Measurements from ENCODE around the gene ASB16.

Gene ASB16

DNA sequence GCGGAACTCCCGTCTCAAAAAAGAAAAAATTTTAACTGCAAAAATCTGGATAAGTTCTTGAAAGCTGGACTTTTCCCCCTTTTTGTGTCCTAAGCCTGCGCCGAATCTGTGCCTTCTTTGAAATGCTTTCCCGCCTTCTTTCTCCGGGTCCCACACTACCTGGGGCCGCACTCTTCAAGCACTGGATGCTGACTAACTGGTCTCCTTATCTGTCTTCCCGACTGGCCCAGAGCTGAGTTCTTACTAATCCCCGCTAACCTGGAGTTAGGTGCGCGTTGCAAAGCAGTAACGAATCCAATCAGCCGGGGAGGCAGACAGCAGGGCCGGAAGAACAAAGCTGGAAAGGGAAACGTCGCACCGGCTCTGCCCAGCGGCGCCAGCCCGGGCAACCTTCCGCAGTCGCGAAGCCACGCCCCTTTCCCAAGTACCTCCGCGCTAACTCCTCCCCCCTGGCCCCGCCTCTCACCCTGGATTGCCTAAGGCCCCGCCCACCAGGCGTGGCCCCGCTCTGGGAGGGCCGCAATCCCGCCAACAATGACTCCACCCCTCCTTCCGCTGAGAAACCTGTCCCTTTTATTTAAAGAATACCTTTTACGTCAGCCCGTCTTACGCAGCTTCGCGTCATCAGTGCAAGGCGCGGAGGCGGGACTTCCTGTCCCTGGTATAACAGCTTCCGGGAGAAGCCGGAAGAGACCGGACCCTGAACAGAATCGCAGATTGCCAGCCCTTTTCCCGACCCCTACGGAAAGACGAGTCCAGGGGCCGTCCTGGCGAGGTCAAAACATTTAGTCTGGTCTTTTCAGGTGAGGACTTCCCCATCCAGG lies 16.0 kb downstream of the ASB16 start, which contains the start of gene TMUB2:
TMUB2 (plus strand) TSS at position 666 of the 824 bp plus-strand sequence. CDS start 737 bp downstream, outside the sequence.
- in situ Hi-C loops (cut with HindIII; ENCODE audit: low pct_unique_long_range_greater_than_20kb, low sequenced_read_pairs): no loop called here
- peak; percentile 99 to 100 for DNase-seq (ENCODE audit: low read depth in 1 of 2, low spot score in 1 of 2)
- TF ChIP-seq JUND (IDR thresholded peaks at IDR 0.05; ENCODE audit: low read depth): no peak

DNA sequence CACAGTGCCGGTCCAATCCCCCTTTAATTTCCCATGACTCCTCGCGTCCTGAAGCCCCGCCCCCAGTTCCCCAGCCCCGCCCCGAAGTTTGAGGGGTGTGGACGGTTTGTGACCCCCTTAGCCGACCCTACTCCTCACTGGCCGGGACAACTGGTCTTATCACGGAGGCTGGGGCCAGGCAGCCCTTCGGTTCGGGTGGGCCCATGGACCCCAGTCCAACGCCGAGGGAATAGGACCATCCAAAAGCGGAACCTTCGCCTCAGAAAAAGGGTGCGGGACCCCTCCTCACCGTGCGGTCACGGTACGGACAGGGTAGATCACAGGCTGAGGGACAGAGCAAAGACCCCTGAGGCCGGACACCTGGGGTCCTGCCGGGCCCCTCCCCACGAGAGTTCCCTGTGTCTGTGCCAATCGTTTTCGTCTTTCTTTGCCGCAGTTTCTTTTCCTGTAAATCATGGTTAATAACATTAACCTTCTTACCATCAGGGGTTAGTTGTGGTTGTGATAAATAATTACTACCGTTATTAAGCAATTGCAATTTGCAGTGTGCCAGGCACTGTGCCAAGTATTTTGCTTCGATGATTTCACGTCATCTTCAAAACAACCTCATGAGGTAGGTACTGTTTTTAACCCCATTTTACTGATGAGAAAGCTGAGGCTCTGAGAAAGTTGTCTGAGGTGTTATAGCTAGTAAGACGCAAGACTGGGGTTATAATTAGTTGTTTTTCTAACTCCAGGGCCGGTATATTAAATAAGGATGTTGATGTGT lies 16.8 kb downstream of the ASB16 start:
- no peak for DNase-seq (ENCODE audit: low read depth in 1 of 2, low spot score in 1 of 2)
- in situ Hi-C loops (cut with HindIII; ENCODE audit: low pct_unique_long_range_greater_than_20kb, low sequenced_read_pairs): no loop called here
- no peak for TF ChIP-seq JUND (IDR thresholded peaks at IDR 0.05; ENCODE audit: low read depth)

DNA sequence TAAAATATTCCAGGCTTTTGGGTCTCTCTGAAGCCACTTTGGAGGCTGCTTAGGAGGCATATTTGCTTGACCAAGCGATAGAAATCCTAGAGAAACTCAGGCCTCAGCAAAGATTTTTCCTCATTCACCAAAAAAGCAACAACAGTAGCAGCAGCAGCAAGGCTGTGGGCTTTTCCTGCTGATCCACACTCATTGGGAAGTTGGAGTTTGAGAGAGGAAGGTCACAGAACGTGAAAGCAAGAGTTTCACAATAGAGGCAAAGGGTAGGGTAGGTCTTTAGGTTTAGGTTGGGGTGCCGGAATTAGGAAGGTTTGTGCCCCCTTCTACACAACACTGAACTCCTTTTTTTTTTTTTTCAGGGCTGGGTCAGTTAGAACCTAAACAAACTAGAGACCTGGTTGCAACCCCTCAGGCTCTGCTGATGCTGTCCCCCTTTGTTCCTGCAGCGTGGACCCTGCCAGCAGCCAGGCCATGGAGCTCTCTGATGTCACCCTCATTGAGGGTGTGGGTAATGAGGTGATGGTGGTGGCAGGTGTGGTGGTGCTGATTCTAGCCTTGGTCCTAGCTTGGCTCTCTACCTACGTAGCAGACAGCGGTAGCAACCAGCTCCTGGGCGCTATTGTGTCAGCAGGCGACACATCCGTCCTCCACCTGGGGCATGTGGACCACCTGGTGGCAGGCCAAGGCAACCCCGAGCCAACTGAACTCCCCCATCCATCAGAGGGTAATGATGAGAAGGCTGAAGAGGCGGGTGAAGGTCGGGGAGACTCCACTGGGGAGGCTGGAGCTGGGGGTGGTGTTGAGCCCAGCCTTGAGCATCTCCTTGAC lies 18.3 kb downstream of the ASB16 start:
- no peak for DNase-seq (ENCODE audit: low read depth in 1 of 2, low spot score in 1 of 2)
- in situ Hi-C loops (cut with HindIII; ENCODE audit: low pct_unique_long_range_greater_than_20kb, low sequenced_read_pairs): no loop called here
- no peak for TF ChIP-seq JUND (IDR thresholded peaks at IDR 0.05; ENCODE audit: low read depth)

DNA sequence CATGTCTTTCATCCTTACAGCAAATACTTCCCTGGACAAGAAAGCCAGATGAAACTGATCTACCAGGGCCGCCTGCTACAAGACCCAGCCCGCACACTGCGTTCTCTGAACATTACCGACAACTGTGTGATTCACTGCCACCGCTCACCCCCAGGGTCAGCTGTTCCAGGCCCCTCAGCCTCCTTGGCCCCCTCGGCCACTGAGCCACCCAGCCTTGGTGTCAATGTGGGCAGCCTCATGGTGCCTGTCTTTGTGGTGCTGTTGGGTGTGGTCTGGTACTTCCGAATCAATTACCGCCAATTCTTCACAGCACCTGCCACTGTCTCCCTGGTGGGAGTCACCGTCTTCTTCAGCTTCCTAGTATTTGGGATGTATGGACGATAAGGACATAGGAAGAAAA lies 20.0 kb downstream of the ASB16 start:
- no peak for TF ChIP-seq JUND (IDR thresholded peaks at IDR 0.05; ENCODE audit: low read depth)
- no peak for DNase-seq (ENCODE audit: low read depth in 1 of 2, low spot score in 1 of 2)
- in situ Hi-C loops (cut with HindIII; ENCODE audit: low pct_unique_long_range_greater_than_20kb, low sequenced_read_pairs): no loop called here

DNA sequence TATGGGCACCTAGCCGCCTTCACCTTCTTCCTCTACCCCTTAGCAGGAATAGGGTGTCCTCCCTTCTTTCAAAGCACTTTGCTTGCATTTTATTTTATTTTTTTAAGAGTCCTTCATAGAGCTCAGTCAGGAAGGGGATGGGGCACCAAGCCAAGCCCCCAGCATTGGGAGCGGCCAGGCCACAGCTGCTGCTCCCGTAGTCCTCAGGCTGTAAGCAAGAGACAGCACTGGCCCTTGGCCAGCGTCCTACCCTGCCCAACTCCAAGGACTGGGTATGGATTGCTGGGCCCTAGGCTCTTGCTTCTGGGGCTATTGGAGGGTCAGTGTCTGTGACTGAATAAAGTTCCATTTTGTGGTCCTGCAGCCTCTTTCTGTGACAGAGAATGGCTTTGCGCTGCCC lies 20.9 kb downstream of the ASB16 start:
- no peak for DNase-seq (ENCODE audit: low read depth in 1 of 2, low spot score in 1 of 2)
- TF ChIP-seq JUND (IDR thresholded peaks at IDR 0.05; ENCODE audit: low read depth): no peak
- in situ Hi-C loops (cut with HindIII; ENCODE audit: low pct_unique_long_range_greater_than_20kb, low sequenced_read_pairs): no loop called here

DNA sequence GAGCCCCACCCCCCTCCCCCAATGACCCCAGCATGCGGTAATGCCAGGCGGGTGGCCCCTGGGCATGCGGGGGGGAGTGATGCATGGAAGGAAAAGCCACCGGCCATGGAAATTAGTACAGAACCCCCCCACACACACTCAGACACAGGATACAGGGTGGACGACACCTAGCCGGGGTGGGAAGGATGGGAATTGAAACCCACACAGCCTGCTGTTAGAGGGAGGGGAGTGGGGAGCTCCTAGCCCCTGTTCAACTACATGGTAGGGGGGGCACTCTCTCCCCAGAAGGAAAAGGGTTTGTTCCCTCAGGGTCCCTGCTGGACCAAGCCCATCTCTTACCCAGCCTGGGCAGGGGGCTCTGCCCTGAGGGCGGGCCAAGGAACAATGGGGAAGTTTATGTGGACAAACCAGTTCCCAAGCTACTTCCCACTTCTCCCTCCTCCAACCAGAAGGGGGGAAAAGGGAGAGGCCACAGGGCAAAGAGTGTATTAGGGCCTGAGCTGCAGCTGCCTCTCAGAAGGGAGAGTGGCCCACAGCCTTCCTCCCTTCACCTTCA lies 21.5 kb downstream of the ASB16 start:
- peak in 1 of 2 experiments; percentile 78 for DNase-seq (ENCODE audit: low read depth in 1 of 2, low spot score in 1 of 2)
- TF ChIP-seq JUND (IDR thresholded peaks at IDR 0.05; ENCODE audit: low read depth): peak; percentile 24; the same call in 1 of the 2 replicates
- in situ Hi-C loops (cut with HindIII; ENCODE audit: low pct_unique_long_range_greater_than_20kb, low sequenced_read_pairs): no loop called here

DNA sequence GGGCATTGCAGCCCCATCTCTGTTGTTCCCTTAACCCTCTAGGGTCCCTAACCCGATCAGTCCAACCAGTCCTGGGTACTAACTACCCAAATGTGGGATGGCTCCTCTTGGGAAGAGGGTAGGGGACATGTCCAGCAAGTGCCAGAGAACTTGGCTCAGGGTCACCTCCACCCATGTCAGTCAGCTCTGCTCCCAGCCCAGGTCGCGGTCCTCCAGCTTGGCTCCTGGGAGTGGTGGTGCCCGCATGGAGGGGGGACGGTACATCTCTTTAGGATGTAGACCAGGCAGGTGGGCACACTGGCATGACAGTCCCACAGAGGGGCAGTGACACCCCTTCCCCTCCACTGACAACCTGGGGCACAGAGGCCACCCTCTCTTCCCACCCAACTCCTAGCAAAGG lies 22.2 kb downstream of the ASB16 start:
- in situ Hi-C loops (cut with HindIII; ENCODE audit: low pct_unique_long_range_greater_than_20kb, low sequenced_read_pairs): no loop called here
- no peak for DNase-seq (ENCODE audit: low read depth in 1 of 2, low spot score in 1 of 2)
- TF ChIP-seq JUND (IDR thresholded peaks at IDR 0.05; ENCODE audit: low read depth): no peak

DNA sequence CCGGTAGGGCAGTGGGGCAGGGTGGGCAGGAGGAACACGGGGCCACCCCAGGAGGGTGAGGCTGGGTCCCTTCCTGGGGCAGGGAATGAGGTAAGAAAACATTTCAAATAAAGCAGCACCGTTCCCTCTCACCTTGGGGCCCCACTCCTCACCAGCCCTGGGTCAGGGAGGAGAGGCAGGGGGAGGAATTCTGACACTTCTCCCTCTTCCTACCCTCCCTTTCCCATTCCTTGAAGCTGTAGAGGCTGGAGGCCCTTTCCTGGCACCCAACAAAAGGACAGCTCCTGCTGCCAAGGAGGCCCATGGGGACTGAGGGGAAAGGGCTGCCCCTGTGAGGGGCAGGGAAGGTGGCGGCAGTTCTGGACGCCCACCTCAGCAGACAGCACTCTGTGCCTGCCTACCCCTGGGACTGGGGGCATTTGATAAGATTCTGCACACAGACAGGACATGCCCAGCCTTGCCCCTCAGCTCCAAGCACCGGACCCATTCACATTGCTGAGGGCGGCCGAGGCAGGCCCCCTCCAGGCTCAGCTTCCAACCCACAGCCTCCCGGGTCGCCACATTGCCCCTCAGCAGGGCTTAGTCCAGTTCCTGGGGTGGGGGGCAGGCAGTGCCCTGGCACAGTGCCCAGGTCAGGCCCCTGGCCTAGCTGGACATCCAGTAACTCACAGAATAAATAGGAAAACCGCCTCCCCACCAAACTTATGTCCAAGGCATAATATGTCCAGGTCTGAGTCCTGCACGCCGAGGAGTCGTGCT lies 23.0 kb downstream of the ASB16 start:
- no peak for TF ChIP-seq JUND (IDR thresholded peaks at IDR 0.05; ENCODE audit: low read depth)
- no peak for DNase-seq (ENCODE audit: low read depth in 1 of 2, low spot score in 1 of 2)
- in situ Hi-C loops (cut with HindIII; ENCODE audit: low pct_unique_long_range_greater_than_20kb, low sequenced_read_pairs): no loop called here

DNA sequence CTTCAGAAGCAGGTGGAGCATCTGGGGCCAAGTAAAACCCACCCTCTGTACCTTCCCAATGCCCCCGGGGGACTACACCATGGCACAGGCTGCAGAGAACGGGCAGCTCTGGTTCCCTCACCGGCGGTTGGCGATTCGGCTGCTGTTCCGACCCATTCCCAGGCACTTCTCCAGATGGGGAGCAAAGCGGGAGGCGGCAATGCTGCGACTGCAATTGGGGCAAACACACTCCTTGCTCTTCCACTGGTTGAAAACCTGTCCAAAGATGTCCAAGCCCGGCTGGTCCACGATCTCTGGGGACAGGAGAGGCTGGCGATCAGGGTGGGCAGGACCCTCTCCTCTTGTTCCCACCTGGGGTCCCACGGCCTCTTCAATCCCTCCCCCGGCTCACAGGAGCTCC lies 26.6 kb downstream of the ASB16 start:
- in situ Hi-C loops (cut with HindIII; ENCODE audit: low pct_unique_long_range_greater_than_20kb, low sequenced_read_pairs): no loop called here
- DNase-seq (ENCODE audit: low read depth in 1 of 2, low spot score in 1 of 2): no peak
- no peak for TF ChIP-seq JUND (IDR thresholded peaks at IDR 0.05; ENCODE audit: low read depth)

DNA sequence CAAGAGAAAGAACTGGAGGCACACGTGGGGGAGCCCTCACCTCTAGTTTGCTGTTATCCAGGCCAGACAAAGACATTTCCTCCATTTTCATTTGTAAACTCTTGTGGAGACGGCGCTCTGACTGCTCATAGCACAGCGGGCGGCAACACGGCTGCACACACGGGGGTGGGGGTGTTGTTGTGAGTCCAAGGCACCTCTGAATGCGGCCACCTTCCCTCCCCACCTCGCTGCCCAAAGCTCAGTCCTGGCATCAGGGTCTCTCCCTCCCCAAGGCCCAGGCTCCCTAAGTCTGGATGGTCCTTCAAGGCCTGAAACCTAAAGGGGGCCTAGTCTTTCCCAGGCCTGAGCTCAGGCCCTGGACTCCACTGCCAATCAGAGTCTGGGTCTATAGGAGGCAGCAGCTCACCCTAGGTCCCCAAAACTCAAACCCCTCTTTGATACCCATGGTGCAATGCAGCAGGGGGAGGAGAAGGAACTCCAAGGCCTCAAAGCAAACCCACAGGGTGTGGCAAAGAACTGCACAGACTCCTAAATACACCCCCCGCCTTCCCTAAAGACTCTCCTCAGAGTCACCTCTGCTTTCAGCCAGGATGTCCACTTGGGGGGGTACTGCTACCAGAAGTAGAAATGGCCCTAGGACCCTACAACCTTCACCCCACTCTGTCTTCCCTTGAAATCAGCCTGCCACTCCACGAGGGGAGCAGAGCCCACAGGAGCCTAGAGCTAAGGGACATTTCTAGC lies 27.6 kb downstream of the ASB16 start:
- in situ Hi-C loops (cut with HindIII; ENCODE audit: low pct_unique_long_range_greater_than_20kb, low sequenced_read_pairs): no loop called here
- no peak for TF ChIP-seq JUND (IDR thresholded peaks at IDR 0.05; ENCODE audit: low read depth)
- peak; percentile 69 to 84 for DNase-seq (ENCODE audit: low read depth in 1 of 2, low spot score in 1 of 2)

Measured in T47D (cell line).